HL-60 (cell line): ENCODE measurements around the gene LRP10.
"Not testable (repeated sequence)": the region's sequence is repeated elsewhere in the genome, so short reads cannot be mapped to it uniquely, and the experiment has no call there.

Experiments used
- DNase-seq, 2 experiments: peaks; one replicate each; pipeline ENCODE4 v3.0.0-alpha.2; 2010 to 2020; ENCODE audit warnings: low read depth in 1 of 2, low spot score in 1 of 2
- H3K27ac ChIP-seq: fragments of 250-450 bp; sonication (Bioruptor Pico); replicated peaks from 2 replicates; pipeline ENCODE4 v1.5.1; 2020; ENCODE audit warnings: mild to moderate bottlenecking, moderate library complexity
- H3K27me3 ChIP-seq: fragments of 250-450 bp; sonication (Bioruptor Pico); 2 replicates; pipeline ENCODE4 v1.5.1; 2021; ENCODE audit warnings: mild to moderate bottlenecking, moderate library complexity; ENCODE audit not compliant: insufficient read depth, poor library complexity, severe bottlenecking
- H3K4me3 ChIP-seq: replicated peaks from 2 replicates; pipeline ENCODE4 v1.5.1; 2011; ENCODE audit warnings: mild to moderate bottlenecking, control low read depth, low read length; ENCODE audit not compliant: insufficient read depth
- GABPA ChIP-seq: IDR thresholded peaks from 2 replicates; pipeline ENCODE4 v1.6.1; 2012; ENCODE audit warnings: low read depth
- POLR2AphosphoS5 ChIP-seq: IDR thresholded peaks from 2 replicates; pipeline ENCODE4 v1.6.1; 2012; ENCODE audit warnings: low read depth
- SPI1 ChIP-seq: IDR thresholded peaks from 2 replicates; pipeline ENCODE4 v1.6.1; 2012; ENCODE audit warnings: low read depth, mild to moderate bottlenecking, borderline replicate concordance
- TF ChIP-seq, protein P1 (sequence below): IDR thresholded peaks from 2 replicates; pipeline ENCODE4 v1.6.1; 2012; ENCODE audit warnings: low read depth; ENCODE audit not compliant: insufficient replicate concordance
- TF ChIP-seq, protein P2 (sequence below): IDR thresholded peaks from one replicate; pipeline ENCODE4 v1.5.1; 2011; ENCODE audit warnings: low read length, control low read depth, inconsistent platforms; ENCODE audit not compliant: insufficient read depth

Gene LRP10

GRCh38 chr14:22852940-22853767, 18.4 kb upstream of the LRP10 start:
- DNase-seq: peak; percentile 80 to 89
- Histone ChIP-seq H3K27me3 (no peaks in the 10 kb centered on the region), H3K4me3 (peak overlapping the region; percentile 33), H3K27ac (peak overlapping the region; percentile 53)
- TF ChIP-seq GABPA (no peak), POLR2AphosphoS5 (no peak), SPI1 (peak; percentile 22; the same call in 1 of the 2 replicates)
- TF ChIP-seq, protein P1, sequence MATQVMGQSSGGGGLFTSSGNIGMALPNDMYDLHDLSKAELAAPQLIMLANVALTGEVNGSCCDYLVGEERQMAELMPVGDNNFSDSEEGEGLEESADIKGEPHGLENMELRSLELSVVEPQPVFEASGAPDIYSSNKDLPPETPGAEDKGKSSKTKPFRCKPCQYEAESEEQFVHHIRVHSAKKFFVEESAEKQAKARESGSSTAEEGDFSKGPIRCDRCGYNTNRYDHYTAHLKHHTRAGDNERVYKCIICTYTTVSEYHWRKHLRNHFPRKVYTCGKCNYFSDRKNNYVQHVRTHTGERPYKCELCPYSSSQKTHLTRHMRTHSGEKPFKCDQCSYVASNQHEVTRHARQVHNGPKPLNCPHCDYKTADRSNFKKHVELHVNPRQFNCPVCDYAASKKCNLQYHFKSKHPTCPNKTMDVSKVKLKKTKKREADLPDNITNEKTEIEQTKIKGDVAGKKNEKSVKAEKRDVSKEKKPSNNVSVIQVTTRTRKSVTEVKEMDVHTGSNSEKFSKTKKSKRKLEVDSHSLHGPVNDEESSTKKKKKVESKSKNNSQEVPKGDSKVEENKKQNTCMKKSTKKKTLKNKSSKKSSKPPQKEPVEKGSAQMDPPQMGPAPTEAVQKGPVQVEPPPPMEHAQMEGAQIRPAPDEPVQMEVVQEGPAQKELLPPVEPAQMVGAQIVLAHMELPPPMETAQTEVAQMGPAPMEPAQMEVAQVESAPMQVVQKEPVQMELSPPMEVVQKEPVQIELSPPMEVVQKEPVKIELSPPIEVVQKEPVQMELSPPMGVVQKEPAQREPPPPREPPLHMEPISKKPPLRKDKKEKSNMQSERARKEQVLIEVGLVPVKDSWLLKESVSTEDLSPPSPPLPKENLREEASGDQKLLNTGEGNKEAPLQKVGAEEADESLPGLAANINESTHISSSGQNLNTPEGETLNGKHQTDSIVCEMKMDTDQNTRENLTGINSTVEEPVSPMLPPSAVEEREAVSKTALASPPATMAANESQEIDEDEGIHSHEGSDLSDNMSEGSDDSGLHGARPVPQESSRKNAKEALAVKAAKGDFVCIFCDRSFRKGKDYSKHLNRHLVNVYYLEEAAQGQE: no peak
- TF ChIP-seq, protein P2, sequence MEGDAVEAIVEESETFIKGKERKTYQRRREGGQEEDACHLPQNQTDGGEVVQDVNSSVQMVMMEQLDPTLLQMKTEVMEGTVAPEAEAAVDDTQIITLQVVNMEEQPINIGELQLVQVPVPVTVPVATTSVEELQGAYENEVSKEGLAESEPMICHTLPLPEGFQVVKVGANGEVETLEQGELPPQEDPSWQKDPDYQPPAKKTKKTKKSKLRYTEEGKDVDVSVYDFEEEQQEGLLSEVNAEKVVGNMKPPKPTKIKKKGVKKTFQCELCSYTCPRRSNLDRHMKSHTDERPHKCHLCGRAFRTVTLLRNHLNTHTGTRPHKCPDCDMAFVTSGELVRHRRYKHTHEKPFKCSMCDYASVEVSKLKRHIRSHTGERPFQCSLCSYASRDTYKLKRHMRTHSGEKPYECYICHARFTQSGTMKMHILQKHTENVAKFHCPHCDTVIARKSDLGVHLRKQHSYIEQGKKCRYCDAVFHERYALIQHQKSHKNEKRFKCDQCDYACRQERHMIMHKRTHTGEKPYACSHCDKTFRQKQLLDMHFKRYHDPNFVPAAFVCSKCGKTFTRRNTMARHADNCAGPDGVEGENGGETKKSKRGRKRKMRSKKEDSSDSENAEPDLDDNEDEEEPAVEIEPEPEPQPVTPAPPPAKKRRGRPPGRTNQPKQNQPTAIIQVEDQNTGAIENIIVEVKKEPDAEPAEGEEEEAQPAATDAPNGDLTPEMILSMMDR: peak; percentile 92

DNA sequence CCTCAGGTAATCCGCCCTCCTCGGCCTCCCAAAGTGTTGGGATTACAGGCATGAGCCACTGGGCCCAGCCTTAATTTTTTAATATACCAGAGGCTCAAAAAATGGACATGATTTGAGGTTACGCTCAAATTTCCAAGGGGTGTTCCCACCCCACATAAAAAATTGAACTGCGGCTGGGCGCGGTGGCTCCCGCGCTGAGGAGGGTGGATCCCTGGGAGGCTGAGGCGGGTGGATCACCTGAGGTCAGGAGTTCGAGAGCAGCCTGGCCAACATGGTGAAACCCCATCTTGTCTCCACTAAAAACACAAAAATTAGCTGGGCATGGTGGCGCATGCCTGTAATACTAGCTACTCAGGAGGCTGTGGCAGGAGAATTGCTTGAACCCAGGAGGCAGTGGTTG, 17.2 kb upstream of the LRP10 start:
- H3K4me3 ChIP-seq, DNase-seq, H3K27me3 ChIP-seq, H3K27ac ChIP-seq: not testable (repeated sequence)

DNA sequence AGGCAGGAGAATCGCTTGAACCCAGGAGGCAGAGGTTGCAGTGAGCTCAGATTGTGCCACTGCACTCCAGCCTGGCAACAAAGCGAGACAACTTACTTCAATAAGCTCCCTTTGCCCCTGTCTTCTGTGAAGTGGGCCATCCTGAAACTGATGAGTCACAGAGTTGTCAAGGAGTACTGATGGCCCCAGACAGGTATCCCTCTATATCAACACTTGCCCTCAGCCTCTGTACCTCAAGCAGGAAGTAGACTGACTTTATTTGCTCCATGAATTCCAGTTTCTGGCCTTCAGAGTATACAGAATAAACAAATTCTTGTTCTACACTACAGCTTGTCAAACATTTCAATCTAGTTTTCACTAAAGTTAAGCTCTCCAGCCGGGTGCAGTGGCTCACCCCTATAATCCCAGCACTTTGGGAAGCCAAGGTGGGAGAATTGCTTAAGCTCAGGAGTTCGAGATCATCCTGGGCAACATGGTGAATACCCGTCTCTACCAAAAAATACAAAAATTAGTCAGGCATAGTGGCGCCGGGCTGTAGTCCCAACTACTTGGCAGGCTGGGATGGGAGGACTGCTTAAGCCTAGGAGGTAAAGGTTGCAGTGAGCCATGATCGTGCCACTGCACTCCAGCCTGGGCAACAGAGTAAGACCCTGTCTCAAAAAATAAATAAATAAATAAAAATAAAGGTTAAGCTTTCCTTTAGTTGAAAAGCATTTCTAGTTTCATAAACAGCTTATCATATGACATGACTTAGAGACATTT, 16.4 kb upstream of the LRP10 start:
- no peak for DNase-seq
- no peaks in the 10 kb centered on the region for H3K27me3 ChIP-seq

More for the DNA sequence above, 16.4 kb upstream of the LRP10 start:
- TF ChIP-seq GABPA: no peak
- TF ChIP-seq SPI1: no peak
- TF ChIP-seq, protein P1: no peak
- TF ChIP-seq, protein P2: no peak
- TF ChIP-seq POLR2AphosphoS5: no peak
- no peak overlapping the region for H3K4me3 ChIP-seq
- H3K27ac ChIP-seq: no peak overlapping the region
